ENCODE measurements around the gene APBA2.
"Not testable (repeated sequence)": the region's sequence is repeated elsewhere in the genome, so short reads cannot be mapped to it uniquely, and the experiment has no call there.

Gene APBA2

DNA sequence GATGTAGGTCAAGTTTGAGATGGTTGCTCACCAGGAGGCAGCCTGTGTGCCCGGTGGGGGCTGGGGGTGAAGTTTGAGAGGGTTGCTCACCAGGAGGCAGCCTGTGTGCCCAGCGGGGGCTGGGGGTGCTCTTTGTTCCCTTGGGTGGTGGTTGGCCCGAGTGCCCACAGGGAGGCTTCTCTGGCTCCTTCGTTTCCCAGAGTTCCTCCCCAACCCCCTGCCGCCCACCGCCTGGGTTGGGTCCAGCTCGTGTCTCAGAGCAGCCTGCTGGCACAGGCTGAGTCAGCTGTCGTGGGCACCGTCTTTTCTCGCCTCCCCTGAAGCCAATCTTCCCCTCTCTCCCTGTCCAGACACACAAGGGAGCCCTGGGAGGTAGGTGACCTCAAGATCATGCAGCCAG, 3.1 kb downstream of the APBA2 start:
- DNase-seq (ENCODE audit: low read depth), result no peak
- TF ChIP-seq, protein P1, sequence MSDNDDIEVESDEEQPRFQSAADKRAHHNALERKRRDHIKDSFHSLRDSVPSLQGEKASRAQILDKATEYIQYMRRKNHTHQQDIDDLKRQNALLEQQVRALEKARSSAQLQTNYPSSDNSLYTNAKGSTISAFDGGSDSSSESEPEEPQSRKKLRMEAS (IDR thresholded peaks at IDR 0.05; ENCODE audit: low read depth, low read length), result no peak
- no peak overlapping the region for H3K4me3 ChIP-seq (ENCODE audit: low read depth, low read length)

DNA sequence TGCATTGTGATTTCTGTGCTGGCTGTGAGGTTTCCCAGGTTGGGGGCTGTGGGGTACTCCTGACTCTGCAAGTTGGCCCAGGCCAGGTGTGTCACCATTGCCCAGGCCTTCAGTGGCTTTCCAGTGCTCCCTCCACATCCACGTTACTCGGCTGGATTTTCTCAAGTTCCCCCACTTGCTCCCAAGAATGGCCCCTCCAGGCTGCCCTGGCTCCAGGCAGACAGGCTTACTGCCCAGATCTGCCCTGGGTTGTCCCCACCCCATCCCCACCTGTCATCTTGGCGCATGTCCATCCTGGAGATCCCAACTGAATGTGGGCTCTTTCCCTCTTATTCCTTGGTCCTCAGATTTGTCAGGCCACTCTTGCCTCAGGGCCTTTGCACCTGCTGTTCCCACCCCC, 3.6 kb downstream of the APBA2 start:
- DNase-seq (ENCODE audit: low read depth), result no peak
- TF ChIP-seq, protein P1 (IDR thresholded peaks at IDR 0.05; ENCODE audit: low read depth, low read length), result no peak
- TF ChIP-seq POLR2A (IDR thresholded peaks at IDR 0.05; ENCODE audit: extremely low read depth, insufficient read length) (no peak), CTCF (IDR thresholded peaks at IDR 0.05; ENCODE audit: low read depth, low read length) (no peak), MYC (IDR thresholded peaks at IDR 0.05; ENCODE audit: low read depth, low read length) (no peak)
- H3K4me3 ChIP-seq (ENCODE audit: low read depth, low read length), result no peak overlapping the region

GRCh38 chr15:28889871-28890270, 4.1 kb downstream of the APBA2 start:
- not testable (repeated sequence) for DNase-seq (ENCODE audit: low read depth); H3K4me3 ChIP-seq (ENCODE audit: low read depth, low read length)

DNA sequence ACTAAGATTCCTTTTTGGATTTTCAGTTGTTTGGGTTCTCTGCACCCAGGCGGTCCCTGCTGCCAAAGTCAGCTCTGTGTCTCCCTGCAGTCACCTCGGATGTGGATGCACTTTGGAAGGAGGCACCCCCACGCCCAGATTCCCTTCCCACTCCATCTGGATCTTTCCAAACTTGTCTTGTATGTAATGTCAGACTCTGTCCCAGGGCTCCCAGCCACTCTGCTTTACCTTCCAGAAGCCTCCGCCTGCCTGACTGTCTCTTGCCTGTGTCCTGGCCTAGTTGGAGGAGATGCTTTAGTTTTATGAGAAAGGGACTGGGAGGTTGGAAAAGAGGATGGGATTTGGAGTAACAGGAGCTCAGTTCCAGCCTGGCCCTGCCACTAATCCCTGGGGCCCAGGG, 4.5 kb downstream of the APBA2 start:
- H3K4me3 ChIP-seq (ENCODE audit: low read depth, low read length); DNase-seq (ENCODE audit: low read depth): not testable (repeated sequence)

DNA sequence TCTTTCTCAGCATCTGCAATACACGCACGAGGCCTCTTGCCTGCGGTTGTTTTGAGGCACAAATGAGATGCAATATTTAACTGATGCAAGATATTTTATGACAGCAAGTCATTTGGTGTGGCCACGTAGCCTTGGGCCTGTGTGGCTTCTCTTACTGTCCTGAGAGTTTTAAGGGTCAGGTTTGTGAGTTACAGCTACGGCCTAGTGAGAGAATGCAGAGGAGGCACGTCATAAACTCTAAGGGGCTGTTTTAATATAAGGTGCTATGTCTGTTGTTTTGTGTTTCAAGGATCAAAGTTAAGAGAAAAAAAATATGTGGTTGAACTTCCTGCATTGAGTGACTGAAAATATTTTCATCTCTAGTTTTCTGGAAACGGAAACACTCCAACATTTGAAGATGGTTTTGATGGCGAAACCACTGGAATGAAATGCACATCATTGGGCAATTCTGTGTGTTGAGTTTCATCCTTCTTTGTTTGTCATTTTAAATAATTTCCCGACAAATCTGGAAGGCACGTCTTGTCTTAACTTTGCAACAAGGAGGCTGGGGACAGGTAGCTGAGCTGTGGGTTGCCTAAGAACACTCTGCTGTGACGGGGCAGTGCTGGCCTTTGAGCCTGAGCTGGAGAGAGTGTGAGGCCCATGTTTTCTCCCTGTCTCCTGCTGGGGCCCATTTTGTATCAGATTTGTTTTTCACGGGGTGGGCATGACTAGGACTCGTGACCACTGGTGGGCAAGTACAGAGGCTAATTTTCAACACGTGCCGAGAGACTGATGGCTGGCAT, 5.1 kb downstream of the APBA2 start:
- no peak overlapping the region for H3K4me3 ChIP-seq (ENCODE audit: low read depth, low read length)
- no peak for DNase-seq (ENCODE audit: low read depth)
- TF ChIP-seq POLR2A (IDR thresholded peaks at IDR 0.05; ENCODE audit: extremely low read depth, insufficient read length) (no peak), CTCF (IDR thresholded peaks at IDR 0.05; ENCODE audit: low read depth, low read length) (no peak), MYC (IDR thresholded peaks at IDR 0.05; ENCODE audit: low read depth, low read length) (no peak)
- TF ChIP-seq, protein P1 (IDR thresholded peaks at IDR 0.05; ENCODE audit: low read depth, low read length), result no peak

- no peak for DNase-seq (ENCODE audit: low read depth)
- TF ChIP-seq CTCF (IDR thresholded peaks at IDR 0.05; ENCODE audit: low read depth, low read length) (no peak), MYC (IDR thresholded peaks at IDR 0.05; ENCODE audit: low read depth, low read length) (no peak), POLR2A (IDR thresholded peaks at IDR 0.05; ENCODE audit: extremely low read depth, insufficient read length) (no peak)
- TF ChIP-seq, protein P1 (IDR thresholded peaks at IDR 0.05; ENCODE audit: low read depth, low read length), result no peak
- no peak overlapping the region for H3K4me3 ChIP-seq (ENCODE audit: low read depth, low read length)
Observed at GRCh38 chr15:28891588-28891987, 5.8 kb downstream of the APBA2 start.

- DNase-seq (ENCODE audit: low read depth), result no peak
- TF ChIP-seq CTCF (IDR thresholded peaks at IDR 0.05; ENCODE audit: low read depth, low read length), result no peak
- H3K4me3 ChIP-seq (ENCODE audit: low read depth, low read length), result no peak overlapping the region
Observed at GRCh38 chr15:28892789-28893610, 7.2 kb downstream of the APBA2 start.

All from NB4 (cell line).